Ishikawa (cell line): ENCODE measurements around the gene ABCC10.

ENCODE experiments used
- CEBPB ChIP-seq: IDR thresholded peaks from 2 replicates; pipeline ENCODE4 v1.6.1; 2012
- CREB1 ChIP-seq: IDR thresholded peaks from 2 replicates; pipeline ENCODE4 v1.6.1; 2012; ENCODE audit warnings: low read depth
- EGR1 ChIP-seq: IDR thresholded peaks from 2 replicates; pipeline ENCODE4 v1.6.1; 2012
- EP300 ChIP-seq: IDR thresholded peaks from 2 replicates; pipeline ENCODE4 v1.6.1; 2012; ENCODE audit warnings: borderline replicate concordance
- FOXM1 ChIP-seq: IDR thresholded peaks from 2 replicates; pipeline ENCODE4 v1.6.1; 2012; ENCODE audit warnings: low read depth, borderline replicate concordance
- MAX ChIP-seq: IDR thresholded peaks from 2 replicates; pipeline ENCODE4 v1.6.1; 2012
- NFIC ChIP-seq: IDR thresholded peaks from 2 replicates; pipeline ENCODE4 v1.6.1; 2012
- RAD21 ChIP-seq: IDR thresholded peaks from 2 replicates; pipeline ENCODE4 v1.6.1; 2012; ENCODE audit warnings: low read depth
- REST ChIP-seq: IDR thresholded peaks from 2 replicates; pipeline ENCODE4 v1.6.1; 2012; ENCODE audit warnings: low read depth, mild to moderate bottlenecking
- TAF1 ChIP-seq: IDR thresholded peaks from 2 replicates; pipeline ENCODE4 v1.6.1; 2012; ENCODE audit warnings: low read depth, mild to moderate bottlenecking
- TCF12 ChIP-seq: IDR thresholded peaks from 2 replicates; pipeline ENCODE4 v1.6.1; 2012; ENCODE audit warnings: low read depth
- TEAD4 ChIP-seq: IDR thresholded peaks from 2 replicates; pipeline ENCODE4 v1.6.1; 2012
- YY1 ChIP-seq: IDR thresholded peaks from 2 replicates; pipeline ENCODE4 v1.6.1; 2012; ENCODE audit warnings: low read depth
- ZBTB7A ChIP-seq: IDR thresholded peaks from 2 replicates; pipeline ENCODE4 v1.6.1; 2012; ENCODE audit warnings: low read depth
- TF ChIP-seq, protein P1 (sequence below): IDR thresholded peaks from 2 replicates; pipeline ENCODE4 v1.6.1; 2012

ABCC10 gene

GRCh38 chr6:43389730-43390295, 37.5 kb upstream of the ABCC10 start:
- no peak for TF ChIP-seq TEAD4
- TF ChIP-seq FOXM1: no peak
- TF ChIP-seq NFIC: no peak
- no peak for TF ChIP-seq ZBTB7A
- no peak for TF ChIP-seq CEBPB
- TF ChIP-seq TAF1: no peak
- no peak for TF ChIP-seq MAX
- TF ChIP-seq REST: no peak
- TF ChIP-seq EP300: no peak
- TF ChIP-seq CREB1: no peak
- TF ChIP-seq RAD21: no peak
- no peak for TF ChIP-seq TCF12
- TF ChIP-seq, protein P1, sequence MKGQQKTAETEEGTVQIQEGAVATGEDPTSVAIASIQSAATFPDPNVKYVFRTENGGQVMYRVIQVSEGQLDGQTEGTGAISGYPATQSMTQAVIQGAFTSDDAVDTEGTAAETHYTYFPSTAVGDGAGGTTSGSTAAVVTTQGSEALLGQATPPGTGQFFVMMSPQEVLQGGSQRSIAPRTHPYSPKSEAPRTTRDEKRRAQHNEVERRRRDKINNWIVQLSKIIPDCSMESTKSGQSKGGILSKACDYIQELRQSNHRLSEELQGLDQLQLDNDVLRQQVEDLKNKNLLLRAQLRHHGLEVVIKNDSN: no peak
- TF ChIP-seq YY1: no peak
- TF ChIP-seq EGR1: no peak

GRCh38 chr6:43391440-43392031, 35.8 kb upstream of the ABCC10 start:
- no peak for TF ChIP-seq RAD21
- no peak for TF ChIP-seq TAF1
- no peak for TF ChIP-seq TEAD4
- no peak for TF ChIP-seq YY1
- no peak for TF ChIP-seq ZBTB7A
- TF ChIP-seq EGR1: no peak
- no peak for TF ChIP-seq CREB1
- no peak for TF ChIP-seq FOXM1
- TF ChIP-seq CEBPB: no peak
- no peak for TF ChIP-seq REST
- no peak for TF ChIP-seq NFIC
- TF ChIP-seq, protein P1: no peak
- TF ChIP-seq TCF12: no peak
- no peak for TF ChIP-seq MAX
- TF ChIP-seq EP300: no peak

GRCh38 chr6:43393602-43394001, 33.7 kb upstream of the ABCC10 start:
- no peak for TF ChIP-seq TCF12
- TF ChIP-seq REST: no peak
- no peak for TF ChIP-seq TAF1
- TF ChIP-seq CEBPB: no peak
- no peak for TF ChIP-seq TEAD4
- TF ChIP-seq, protein P1: no peak
- no peak for TF ChIP-seq MAX
- TF ChIP-seq CREB1: no peak
- TF ChIP-seq ZBTB7A: no peak
- TF ChIP-seq EGR1: no peak
- TF ChIP-seq FOXM1: no peak
- no peak for TF ChIP-seq NFIC
- TF ChIP-seq YY1: no peak
- no peak for TF ChIP-seq EP300
- TF ChIP-seq RAD21: no peak
